GM20000 (cell line): Measurements from ENCODE around the gene ZDHHC24.

ENCODE experiments used
- DNase-seq: peaks from one replicate; pipeline ENCODE4 v3.0.0; 2012; ENCODE audit warnings: low spot score
- CTCF ChIP-seq: IDR thresholded peaks from 2 replicates; pipeline ENCODE4 v1.5.1; 2012; ENCODE audit warnings: mild to moderate bottlenecking, control low read depth; ENCODE audit errors: extremely low read depth, missing control alignments

The ZDHHC24 gene

GRCh38 chr11:66475349-66476172 is 70.3 kb downstream of the ZDHHC24 start:
- TF ChIP-seq CTCF = no peak
- no peak for DNase-seq

GRCh38 chr11:66473608-66474515 is 72.0 kb downstream of the ZDHHC24 start:
- TF ChIP-seq CTCF = no peak
- DNase-seq = no peak

DNA sequence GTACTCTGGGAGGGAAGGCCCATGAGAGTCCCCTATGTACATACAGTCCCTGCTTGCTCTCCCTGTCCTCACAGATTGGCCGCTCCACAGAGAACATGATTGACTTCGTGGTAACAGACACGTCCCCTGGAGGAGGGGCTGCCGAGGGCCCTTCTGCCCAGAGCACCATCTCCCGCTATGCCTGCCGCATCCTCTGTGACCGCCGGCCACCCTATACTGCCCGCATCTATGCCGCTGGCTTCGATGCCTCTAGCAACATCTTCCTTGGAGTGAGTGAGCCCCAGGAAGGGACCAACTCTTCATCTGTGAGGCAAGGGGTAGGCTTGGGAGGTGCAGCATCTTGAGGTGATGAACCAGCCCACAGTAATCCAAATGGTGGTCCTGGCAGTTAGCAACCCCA is 72.7 kb downstream of the ZDHHC24 start:
- DNase-seq = no peak
- TF ChIP-seq CTCF = no peak

DNA sequence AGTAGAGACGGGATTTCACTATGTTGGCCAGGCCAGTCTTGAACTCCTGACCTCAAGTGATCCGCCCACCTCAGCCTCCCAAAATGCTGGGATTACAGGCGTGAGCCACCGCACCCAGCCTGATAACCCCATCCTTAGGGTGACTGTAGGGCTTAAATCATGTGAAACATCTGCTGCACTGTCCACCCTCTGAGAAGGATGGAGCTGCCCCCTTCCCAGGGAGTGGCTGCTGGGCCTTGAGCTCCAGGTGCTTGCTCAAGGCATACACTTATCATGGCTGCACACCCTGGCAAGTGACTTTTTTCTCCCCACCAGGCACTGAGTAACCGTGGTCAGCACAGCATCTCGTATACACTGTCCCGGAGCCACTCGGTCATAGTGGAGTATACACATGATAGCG is 73.8 kb downstream of the ZDHHC24 start:
- no peak for DNase-seq
- TF ChIP-seq CTCF = no peak

GRCh38 chr11:66471142-66471541 is 74.7 kb downstream of the ZDHHC24 start:
- no peak for TF ChIP-seq CTCF
- no peak for DNase-seq
